SK-N-SH (cell line): ENCODE results near the gene AGFG1.

Source experiments
- CTCF ChIP-seq: fragments of 200-600 bp; sonication (generic); IDR thresholded peaks from 2 replicates; pipeline ENCODE4 v1.6.1; 2017; ENCODE audit warnings: antibody characterized with exemption, mild to moderate bottlenecking, moderate library complexity
- MAX ChIP-seq: IDR thresholded peaks from 2 replicates; pipeline ENCODE4 v1.4.0; 2012; ENCODE audit warnings: low read depth
- POLR2AphosphoS5 ChIP-seq: IDR thresholded peaks from 2 replicates; pipeline ENCODE4 v1.6.1; 2012; ENCODE audit warnings: low read depth, low read length
- SMC3 ChIP-seq: IDR thresholded peaks from 2 replicates; pipeline ENCODE4 v1.6.1; 2012; ENCODE audit warnings: low read depth, low read length, improper control_type of control experiment
- TCF12 ChIP-seq: IDR thresholded peaks from 2 replicates; pipeline ENCODE4 v1.4.0; 2012

DNA sequence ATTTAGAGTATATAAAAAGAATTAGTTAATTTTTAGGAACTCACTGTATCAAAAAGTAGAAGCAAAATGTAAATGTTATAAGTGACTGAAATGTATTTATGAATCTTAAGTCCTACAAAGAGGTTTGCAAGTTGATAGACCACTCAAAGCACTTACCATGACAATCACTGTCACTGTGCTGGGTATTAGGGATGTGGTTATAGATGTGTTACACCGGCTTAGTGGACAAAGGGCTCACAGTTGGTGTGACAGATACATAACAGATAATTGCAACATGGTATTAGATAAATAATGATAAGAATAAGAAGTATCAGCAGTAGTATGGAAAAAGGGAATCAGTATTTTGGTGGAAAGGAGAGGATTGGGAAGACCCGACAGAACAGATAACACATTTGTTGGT lies 21.6 kb downstream of the AGFG1 start:
- TF ChIP-seq POLR2AphosphoS5 (no peak), MAX (no peak), TCF12 (no peak), SMC3 (no peak), CTCF (no peak)
